Loucy (cell line): Measurements from ENCODE around the gene PAX1.

Source experiments
- EZH2phosphoT487 ChIP-seq: fragments of 200-600 bp; IDR thresholded peaks from 2 replicates; pipeline ENCODE4 v1.6.1; 2018; ENCODE audit warnings: antibody characterized with exemption, mild to moderate bottlenecking, moderate library complexity, borderline replicate concordance
- TF ChIP-seq, protein P1 (sequence below): fragments of 200-600 bp; sonication (generic); conservative IDR thresholded peaks from 2 replicates; pipeline ENCODE4 v1.5.1; 2014; ENCODE audit warnings: mild to moderate bottlenecking, antibody characterized with exemption, low read length

DNA sequence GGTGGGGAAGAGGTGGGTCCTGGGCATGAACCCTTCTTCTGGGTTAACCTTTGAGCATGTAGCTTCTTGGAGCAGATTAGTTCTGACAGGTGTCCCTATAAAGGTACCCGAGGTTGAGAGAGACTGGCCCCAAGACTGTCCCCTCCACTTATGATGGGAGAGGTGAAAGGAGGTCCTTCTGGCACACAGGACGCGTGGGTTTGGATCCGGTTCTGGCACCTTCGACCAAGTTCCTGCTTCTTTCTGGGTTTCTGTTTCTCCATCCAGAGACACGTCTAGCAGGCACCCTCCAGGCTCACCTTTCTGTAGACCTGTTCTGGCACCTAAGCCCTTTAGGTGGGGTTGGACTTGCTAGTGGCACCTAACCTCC lies 4.1 kb downstream of the PAX1 start:
- TF ChIP-seq, protein P1, sequence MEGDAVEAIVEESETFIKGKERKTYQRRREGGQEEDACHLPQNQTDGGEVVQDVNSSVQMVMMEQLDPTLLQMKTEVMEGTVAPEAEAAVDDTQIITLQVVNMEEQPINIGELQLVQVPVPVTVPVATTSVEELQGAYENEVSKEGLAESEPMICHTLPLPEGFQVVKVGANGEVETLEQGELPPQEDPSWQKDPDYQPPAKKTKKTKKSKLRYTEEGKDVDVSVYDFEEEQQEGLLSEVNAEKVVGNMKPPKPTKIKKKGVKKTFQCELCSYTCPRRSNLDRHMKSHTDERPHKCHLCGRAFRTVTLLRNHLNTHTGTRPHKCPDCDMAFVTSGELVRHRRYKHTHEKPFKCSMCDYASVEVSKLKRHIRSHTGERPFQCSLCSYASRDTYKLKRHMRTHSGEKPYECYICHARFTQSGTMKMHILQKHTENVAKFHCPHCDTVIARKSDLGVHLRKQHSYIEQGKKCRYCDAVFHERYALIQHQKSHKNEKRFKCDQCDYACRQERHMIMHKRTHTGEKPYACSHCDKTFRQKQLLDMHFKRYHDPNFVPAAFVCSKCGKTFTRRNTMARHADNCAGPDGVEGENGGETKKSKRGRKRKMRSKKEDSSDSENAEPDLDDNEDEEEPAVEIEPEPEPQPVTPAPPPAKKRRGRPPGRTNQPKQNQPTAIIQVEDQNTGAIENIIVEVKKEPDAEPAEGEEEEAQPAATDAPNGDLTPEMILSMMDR = no peak
- TF ChIP-seq EZH2phosphoT487 = no peak
